ENCODE data around the gene FERMT2. TPM values are rescaled to one million over a fixed set of nuclear protein-coding genes. Genes with fewer than 3 reads are reported as not detected.

The FERMT2 gene
- polyA plus RNA-seq, 1 experiment: 485 TPM

DNA sequence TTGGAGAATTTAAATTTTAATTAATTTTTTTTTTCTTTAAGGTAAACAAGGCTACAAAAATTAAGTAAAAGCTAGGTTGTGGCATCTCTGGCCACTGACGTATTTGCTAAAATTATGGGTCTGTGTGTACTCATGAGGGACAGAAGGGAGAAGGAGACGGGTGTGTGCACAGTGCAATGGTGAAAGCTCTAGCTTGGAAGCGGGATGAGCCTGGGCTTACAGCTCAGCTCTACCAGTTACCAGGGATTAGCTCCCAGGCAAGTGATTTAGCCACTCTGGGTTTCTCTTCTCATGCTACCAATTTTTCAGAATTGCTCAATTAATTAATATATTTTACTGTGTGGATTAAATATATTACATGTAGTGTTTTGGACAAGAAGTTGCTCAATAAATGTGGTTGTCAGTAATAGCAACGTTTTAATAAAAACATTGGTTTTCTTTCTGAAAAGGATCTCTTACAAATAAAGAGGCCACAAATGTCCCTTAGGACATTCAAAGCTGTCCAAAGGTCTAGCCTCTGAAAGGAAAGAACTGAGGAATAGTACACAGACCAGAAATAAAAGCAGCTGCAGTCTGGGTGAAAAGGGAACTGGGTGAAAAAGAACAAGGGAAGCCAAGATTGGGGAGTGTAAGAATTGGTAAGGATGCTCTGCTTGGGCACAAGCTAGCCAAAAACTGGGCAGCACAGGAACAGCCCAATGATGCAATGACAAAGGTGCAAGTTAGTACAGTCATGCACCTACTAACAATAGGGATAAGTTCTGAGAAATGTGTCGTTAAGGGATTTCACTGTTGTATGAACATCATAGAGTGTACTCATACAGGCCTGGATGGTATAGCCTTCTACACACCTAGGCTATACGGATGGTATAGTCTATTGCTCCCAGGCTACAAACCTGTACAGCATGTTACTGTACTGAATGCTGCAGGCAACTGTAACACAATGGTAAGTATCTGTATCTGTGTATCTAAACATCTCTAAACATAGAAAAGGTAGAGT, 61.7 kb downstream of the FERMT2 start:
- Histone ChIP-seq H3K4me3 (ENCODE audit: low read depth, low read length) (no peak overlapping the region), H3K27ac (ENCODE audit: low read depth, low read length) (peak overlapping the region; percentile 25), H3K27me3 (ENCODE audit: control insufficient read depth, insufficient read depth, low read length) (no peaks in the 10 kb centered on the region), H3K9me3 (ENCODE audit: control insufficient read depth, insufficient read depth, low read length) (no peaks in the 10 kb centered on the region)
- ChIA-PET POLR2A (interaction anchor here (0.7 to 1.2 kb wide), 2 partner anchors 10 to 18 kb away, joined by 3 read pairs; no protein-coding TSS in a partner anchor), CTCF (no interaction called here)
- DNase-seq (ENCODE audit: low read depth, low spot score): no peak
- TF ChIP-seq, protein P1, sequence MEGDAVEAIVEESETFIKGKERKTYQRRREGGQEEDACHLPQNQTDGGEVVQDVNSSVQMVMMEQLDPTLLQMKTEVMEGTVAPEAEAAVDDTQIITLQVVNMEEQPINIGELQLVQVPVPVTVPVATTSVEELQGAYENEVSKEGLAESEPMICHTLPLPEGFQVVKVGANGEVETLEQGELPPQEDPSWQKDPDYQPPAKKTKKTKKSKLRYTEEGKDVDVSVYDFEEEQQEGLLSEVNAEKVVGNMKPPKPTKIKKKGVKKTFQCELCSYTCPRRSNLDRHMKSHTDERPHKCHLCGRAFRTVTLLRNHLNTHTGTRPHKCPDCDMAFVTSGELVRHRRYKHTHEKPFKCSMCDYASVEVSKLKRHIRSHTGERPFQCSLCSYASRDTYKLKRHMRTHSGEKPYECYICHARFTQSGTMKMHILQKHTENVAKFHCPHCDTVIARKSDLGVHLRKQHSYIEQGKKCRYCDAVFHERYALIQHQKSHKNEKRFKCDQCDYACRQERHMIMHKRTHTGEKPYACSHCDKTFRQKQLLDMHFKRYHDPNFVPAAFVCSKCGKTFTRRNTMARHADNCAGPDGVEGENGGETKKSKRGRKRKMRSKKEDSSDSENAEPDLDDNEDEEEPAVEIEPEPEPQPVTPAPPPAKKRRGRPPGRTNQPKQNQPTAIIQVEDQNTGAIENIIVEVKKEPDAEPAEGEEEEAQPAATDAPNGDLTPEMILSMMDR (IDR thresholded peaks at IDR 0.05; ENCODE audit: low read depth, low read length): no peak

DNA sequence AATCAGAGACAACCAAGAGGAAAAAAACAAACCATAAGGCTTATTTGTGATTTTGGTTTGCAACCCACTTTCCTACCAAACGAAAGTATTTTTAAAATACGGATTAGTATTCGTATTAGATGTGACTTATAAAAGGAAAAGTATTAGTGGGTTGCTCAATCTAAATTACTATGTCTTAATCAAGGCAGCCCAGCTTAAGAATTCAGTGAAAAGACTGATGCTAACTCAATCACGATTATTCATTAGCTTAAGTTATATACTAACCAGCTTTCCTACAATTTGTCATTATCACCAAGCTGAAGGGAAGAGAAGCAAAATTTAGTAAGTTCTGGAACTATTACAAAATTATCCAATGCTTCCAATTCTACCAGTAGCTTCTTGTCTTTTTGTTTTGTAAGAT, 62.7 kb downstream of the FERMT2 start:
- ChIA-PET POLR2A (no interaction called here), CTCF (no interaction called here)
- TF ChIP-seq, protein P1 (IDR thresholded peaks at IDR 0.05; ENCODE audit: low read depth, low read length): no peak
- H3K27me3 ChIP-seq (ENCODE audit: control insufficient read depth, insufficient read depth, low read length): no peaks in the 10 kb centered on the region
- H3K4me3 ChIP-seq (ENCODE audit: low read depth, low read length): no peak overlapping the region
- no peaks in the 10 kb centered on the region for H3K9me3 ChIP-seq (ENCODE audit: control insufficient read depth, insufficient read depth, low read length)
- H3K27ac ChIP-seq (ENCODE audit: low read depth, low read length): no peak overlapping the region
- no peak for DNase-seq (ENCODE audit: low read depth, low spot score)

DNA sequence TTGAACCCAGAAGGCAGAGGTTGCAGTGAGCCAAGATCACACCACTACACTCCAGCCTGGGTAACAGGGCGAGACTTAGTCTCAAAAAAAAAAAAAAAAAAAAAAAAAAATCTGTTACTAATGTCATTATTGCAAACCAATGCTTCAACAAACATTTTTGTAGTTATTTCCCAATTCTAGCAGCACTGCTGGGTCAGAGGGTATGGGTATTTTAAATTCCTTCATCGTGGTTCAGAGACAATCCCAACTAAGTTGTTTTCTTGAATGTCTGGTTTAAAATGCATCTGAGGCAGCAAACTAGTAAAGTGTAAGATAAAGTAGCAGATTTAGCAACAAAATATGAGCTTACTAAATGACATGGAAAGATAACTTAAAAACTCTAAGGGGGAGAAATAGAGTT, 65.6 kb downstream of the FERMT2 start:
- CTCF ChIA-PET: no interaction called here

DNA sequence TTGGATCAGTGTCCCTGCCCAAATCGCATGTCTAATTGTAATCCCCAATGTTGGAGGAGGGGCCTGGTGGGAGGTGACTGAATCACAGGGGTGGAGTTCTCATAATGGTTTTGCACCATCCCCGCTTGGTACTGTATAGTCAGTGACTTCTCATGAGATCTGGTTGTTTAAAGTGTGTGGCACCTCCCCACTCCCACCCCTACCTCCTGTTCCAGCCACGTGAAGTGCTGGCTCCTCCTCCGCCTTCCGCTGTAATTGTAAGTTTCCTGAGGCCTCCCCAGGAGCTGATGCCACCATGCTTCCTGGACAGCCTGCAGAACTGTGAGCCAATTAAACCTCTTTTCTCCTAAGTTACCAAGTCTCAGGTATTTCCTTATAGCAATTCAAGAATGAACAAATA, 67.2 kb downstream of the FERMT2 start:
- no peak for DNase-seq (ENCODE audit: low read depth, low spot score)
- Histone ChIP-seq H3K27ac (ENCODE audit: low read depth, low read length) (no peak overlapping the region), H3K9me3 (ENCODE audit: control insufficient read depth, insufficient read depth, low read length) (no peaks in the 10 kb centered on the region), H3K4me3 (ENCODE audit: low read depth, low read length) (no peak overlapping the region), H3K27me3 (ENCODE audit: control insufficient read depth, insufficient read depth, low read length) (no peaks in the 10 kb centered on the region)
- TF ChIP-seq, protein P1 (IDR thresholded peaks at IDR 0.05; ENCODE audit: low read depth, low read length): no peak
- CTCF ChIA-PET: no interaction called here
- POLR2A ChIA-PET: no interaction called here

More for the DNA sequence above, 65.6 kb downstream of the FERMT2 start:
- Histone ChIP-seq H3K27ac (ENCODE audit: low read depth, low read length) (no peak overlapping the region), H3K9me3 (ENCODE audit: control insufficient read depth, insufficient read depth, low read length) (no peaks in the 10 kb centered on the region), H3K27me3 (ENCODE audit: control insufficient read depth, insufficient read depth, low read length) (no peaks in the 10 kb centered on the region), H3K4me3 (ENCODE audit: low read depth, low read length) (no peak overlapping the region)
- POLR2A ChIA-PET: interaction anchor here (0.7 kb wide), 2 partner anchors 25 to 172 kb away, joined by 4 to 12 read pairs; no protein-coding TSS in a partner anchor
- DNase-seq (ENCODE audit: low read depth, low spot score): no peak
- TF ChIP-seq, protein P1 (IDR thresholded peaks at IDR 0.05; ENCODE audit: low read depth, low read length): no peak

DNA sequence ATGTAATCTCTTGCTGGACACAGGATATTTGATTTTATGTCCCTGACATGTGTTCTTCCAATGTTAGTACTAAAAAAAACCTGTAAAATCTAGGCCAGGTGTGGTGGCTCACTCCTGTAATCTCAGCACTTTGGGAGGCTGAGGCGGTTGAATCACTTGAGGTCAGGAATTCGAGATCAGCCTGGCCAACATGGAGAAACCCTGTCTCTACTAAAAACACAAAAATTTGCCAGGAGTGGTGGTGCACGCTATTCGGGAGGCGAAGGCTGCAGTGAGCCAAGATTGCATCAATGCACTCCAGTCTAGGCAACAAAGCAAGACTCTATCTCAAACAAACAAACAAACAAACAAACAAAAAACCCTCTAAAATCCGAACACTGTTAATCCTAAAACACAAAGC, 68.0 kb downstream of the FERMT2 start:
- no peaks in the 10 kb centered on the region for H3K9me3 ChIP-seq (ENCODE audit: control insufficient read depth, insufficient read depth, low read length)
- ChIA-PET CTCF (no interaction called here), POLR2A (no interaction called here)
- DNase-seq (ENCODE audit: low read depth, low spot score): no peak
- H3K4me3 ChIP-seq (ENCODE audit: low read depth, low read length): no peak overlapping the region
- H3K27ac ChIP-seq (ENCODE audit: low read depth, low read length): no peak overlapping the region
- TF ChIP-seq, protein P1 (IDR thresholded peaks at IDR 0.05; ENCODE audit: low read depth, low read length): no peak
- no peaks in the 10 kb centered on the region for H3K27me3 ChIP-seq (ENCODE audit: control insufficient read depth, insufficient read depth, low read length)
